GM18520 (cell line): ENCODE data around the gene ITFG2.

Source experiments
- ATAC-seq: cut with Tn5 transposase; IDR thresholded peaks from one replicate; pipeline ENCODE4 v1.9.1; 2021; ENCODE audit not compliant: unreplicated experiment

The ITFG2 gene

GRCh38 chr12:2794736-2795289, 17.7 kb upstream of the ITFG2 start, which contains the start of gene FKBP4:
TSS of gene FKBP4 (plus strand) at chr12:2794970. CDS start at chr12:2795140, 170 bp downstream.
- peak; percentile 64 for ATAC-seq

DNA sequence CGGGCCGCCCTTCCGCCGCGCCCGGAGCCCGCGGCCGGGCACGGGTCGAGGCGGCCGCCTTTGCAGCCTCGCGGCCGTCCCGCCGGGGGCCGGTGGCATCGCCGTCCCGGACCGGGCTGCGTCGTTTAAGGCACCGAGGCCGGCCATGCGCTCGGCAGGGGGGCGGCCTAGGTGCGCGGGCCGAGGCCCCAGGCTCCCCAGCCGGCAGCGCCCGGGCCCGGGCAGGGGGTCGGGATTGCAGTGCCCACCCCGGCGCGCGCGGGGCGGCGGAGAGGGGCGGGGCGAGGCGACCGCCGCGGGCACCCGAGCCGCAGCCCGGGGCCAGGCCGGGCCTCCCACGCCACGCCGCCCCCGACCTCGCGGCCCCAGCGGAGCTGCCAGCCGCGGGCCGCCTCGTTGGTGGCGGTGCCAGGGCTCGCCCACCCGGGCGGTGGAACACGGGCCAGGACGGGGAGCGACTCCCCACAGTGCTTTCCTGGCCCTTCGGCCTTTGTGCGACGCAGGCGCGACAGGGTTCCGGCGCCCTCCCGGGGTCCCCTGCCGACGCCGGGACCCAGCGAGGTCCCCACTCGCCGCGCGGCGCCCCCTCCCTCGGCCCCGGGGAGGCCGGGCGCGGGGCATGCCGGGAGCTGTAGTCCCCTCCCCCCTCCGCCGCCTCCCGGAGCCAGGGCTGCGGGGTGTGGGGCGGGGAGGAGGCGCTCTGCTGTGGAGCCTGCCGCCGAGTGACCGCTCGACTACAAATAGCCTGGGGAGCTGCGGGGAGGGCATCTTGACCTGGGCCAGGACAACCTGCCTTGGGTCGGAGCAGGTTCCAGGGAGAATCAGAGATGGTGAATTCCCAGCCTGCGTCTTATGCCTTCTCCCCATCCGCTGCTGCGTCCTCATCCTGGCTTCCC, 16.9 kb upstream of the ITFG2 start:
- peak; percentile 52 for ATAC-seq

DNA sequence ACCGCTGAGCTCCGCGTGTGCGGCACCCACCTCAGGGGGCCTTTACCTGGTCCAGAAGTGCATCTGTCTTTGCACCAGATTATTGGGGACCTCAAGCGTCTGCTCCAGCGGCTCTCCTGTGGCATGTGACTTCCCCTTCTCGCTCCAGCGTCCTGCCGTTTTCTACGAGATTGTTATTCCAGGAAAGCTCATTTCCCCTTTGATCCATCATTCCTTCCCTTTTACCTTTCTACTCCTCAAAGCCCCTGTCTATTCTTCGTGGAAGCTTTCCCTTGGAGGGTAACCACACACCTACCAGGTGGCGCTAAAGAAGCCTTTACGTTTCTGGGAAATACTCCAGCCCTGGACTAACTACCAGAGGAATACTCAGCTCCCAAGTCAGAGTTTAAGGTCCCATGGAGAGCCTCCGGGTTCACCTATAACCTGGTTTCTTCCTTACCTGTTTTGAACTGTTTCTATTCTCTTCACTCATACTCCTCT, 16.2 kb upstream of the ITFG2 start:
- ATAC-seq, result no peak

GRCh38 chr12:2797721-2798418, 14.6 kb upstream of the ITFG2 start:
- ATAC-seq, result no peak

DNA sequence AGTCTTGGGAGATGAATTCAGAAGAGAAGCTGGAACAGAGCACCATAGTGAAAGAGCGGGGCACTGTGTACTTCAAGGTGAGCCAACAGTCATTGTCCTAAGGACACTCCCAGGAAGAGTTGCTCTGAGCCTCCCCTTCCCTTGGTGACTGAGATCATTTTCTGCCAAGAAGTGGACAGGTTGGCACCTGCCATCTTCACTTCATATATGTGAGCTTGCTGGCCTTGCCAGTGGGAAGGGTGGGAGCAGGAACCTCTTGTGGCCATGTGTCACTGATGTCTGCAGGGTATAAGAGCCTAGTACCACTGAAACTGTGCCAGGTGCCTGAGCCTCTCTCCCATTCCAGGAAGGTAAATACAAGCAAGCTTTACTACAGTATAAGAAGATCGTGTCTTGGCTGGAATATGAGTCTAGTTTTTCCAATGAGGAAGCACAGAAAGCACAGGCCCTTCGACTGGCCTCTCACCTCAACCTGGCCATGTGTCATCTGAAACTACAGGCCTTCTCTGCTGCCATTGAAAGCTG, 12.4 kb upstream of the ITFG2 start:
- no peak for ATAC-seq

DNA sequence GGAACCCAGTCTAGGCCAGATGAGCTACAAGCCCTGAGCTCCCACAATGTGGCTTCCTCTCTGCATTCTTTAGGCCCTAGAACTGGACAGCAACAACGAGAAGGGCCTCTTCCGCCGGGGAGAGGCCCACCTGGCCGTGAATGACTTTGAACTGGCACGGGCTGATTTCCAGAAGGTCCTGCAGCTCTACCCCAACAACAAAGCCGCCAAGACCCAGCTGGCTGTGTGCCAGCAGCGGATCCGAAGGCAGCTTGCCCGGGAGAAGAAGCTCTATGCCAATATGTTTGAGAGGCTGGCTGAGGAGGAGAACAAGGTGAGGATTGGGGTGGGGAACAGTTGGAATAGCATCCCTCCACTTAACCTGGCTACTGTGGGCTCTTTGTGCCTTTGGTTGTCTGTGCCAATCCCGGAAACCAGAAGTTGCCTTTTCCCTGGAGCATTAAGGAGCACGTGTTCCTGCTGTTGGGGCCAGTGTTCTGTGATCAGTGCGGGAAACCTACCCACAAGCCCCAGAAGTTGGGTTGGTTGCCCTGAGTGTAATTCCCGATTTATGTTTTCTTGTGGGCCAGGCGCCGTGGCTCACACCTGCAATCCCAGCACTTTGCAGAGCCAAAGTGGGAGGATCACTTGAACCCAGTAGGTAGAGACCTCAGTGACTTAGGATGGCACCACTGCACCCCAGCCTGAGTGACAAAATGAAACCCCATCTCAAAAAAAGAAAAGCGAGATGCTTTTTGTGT, 11.3 kb upstream of the ITFG2 start:
- no peak for ATAC-seq

DNA sequence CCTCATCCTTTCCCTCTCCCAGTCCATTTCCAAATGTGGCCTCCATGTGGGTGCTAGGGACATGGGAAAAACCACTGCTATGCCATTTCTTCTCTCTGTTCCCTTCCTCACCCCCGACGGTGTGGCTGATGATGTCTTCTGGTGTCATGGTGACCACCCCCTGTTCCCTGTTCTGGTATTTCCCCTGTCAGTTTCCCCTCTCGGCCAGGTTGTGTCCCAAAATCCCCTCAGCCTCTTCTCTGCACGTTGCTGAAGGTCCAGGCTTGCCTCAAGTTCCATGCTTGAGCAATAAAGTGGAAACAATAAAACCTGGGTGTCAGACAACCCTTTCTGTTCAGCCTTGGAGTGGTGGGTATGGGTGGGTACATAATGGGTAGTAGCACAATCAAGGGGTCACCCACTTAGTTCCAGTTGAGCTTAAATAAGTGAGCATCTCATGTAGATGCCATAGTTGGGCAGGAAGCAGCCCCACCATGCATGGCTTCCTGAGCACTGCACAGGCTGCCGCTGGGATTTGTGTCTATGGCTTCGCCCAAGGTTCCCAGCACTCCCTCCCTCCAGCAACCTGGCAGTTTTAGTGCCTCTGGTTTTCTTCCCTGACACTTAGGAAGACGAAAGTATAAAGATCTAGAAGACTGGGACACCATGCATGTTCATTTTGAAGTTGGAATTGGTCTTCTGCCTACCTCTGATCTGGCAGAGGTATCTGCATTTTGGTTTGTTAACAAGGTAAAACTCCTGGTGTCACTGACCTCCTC, 8.7 kb upstream of the ITFG2 start:
- ATAC-seq, result no peak

DNA sequence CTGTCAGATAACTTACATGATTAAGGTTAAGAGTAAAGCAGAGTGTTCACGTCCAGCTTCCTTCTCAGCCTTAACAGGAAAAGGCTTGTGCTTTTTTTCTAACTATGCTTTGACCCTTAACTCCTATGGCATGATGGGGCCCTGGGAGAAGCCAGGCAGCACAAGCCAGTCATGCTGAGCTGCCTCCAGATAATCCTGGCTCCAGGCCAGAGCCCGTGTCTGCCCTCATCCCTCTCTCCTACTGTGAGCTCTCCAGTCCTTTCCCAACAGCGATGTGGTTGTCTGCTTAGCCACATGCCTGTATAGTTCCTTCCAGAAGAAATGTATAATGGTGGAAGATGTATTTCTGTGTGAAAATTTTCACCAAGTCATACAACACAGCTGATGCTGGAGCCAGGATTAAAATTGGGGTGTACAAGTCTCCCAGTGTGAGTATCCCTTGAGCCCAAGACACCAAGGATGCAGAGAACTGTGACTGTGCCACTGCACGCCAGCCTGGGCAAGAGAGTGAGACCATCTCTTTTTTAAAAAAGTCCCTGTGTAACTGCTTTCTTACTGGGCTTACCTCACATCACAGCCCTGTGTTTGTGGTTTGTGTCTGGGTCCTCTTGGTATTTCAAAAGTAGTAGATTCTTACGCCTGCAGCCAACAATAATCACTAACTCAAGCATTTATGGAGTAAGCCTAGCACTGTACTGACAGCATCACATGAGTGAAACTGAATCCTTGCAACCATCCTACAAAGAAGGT, 7.9 kb upstream of the ITFG2 start:
- no peak for ATAC-seq

DNA sequence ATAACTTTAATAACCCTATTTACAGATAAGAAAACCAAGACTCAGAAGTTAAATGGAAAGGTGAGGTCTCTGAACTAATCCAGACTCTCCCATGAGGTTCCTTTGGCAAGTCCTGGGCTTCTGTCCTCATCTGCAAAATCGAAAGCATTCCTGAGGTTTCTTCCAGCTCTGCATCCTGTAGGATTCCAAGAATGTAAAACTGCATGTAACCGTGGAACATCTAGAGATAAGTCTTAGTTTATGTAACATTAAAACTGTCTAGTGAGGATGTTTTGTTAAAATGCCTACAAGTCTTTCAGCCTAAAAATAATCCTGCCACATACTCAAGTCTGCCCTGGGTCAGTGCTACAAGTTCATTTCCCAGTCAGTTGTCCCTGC, 7.3 kb upstream of the ITFG2 start:
- ATAC-seq, result no peak

DNA sequence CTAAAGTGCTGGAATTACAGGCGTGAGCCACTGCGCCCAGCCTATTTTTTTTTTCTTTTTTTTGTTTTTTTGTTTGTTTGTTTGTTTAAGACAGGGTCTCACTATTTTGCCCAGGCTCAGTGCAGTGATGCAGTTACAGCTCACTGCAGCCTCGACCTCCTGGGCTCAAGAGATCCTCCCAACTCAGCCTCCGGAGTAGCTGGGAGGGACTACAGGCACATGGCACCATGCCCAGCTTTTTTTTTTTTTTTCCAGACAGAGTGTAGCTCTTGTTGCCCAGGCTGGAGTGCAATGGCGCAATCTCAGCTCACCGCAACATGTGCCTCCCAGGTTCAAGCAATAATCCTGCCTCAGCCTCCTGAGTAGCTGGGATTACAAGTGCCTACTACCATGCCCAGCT, 5.8 kb upstream of the ITFG2 start:
- no peak for ATAC-seq

DNA sequence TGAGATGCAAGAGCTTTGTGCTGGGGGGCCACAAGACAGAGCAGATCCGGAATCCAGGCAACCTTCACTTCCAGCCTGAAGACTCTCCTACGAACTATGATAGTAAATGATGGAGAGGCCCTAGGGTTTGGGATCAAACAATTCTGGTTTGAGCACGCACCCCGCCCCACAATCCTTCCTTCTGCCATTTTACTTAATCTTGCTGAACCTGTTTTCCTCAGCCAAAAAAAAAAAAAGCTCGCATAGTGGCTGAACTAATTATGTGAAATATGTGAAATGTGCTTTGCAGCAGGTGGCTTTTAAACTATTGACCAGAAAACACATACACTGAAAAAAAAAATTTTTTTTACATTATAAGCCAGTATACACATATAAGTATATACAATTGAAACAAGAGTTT, 667 bp upstream of the ITFG2 start:
- no peak for ATAC-seq

DNA sequence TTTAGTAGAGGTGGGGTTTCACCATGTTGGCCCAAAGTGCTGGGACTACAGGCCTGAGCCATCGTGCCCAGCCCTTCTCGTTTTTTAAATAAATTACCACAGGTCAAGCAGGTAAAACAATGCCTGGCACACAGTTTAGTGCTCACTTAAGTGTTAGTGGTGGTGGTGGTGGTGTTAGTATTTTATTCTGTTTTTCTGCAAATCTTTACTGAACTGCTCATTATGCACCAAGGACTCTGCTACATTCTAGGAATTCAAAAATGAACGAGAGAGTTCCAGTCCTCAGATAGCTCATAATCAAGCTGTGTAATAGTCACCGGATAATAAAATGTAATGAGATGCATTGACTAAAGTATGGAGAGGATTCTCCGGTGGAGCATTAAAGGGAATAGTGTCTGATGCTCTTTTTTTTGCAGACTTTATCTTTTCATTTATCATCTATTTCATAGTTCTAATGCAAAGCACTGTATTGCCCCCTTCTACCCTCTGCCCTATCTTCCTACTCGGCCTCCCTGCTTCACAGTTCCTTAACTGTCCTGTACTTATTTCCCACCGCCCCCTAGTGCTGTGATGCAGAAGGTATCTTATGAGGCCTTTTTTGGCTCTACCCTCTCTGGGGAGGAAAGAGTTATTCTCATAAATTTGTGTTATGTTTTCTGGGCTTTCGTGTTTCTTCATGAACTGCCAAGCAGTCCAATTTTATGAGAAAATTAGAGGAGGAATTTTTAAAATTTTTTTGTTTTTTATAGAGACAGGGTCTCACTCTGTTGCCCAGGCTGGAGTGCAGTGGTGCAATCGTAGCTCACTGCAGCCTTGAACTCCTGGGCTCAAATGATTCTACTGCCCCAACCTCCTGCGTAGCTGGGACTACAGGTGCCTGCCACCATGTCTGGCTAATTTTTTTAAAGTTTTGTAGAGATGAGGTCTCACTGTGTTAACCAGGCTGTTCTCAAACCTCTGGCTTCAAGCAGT, 1.0 kb downstream of the ITFG2 start:
- ATAC-seq, result no peak

GRCh38 chr12:2819810-2820209, 7.3 kb downstream of the ITFG2 start:
- no peak for ATAC-seq

GRCh38 chr12:2820432-2820831, 8.0 kb downstream of the ITFG2 start:
- ATAC-seq, result no peak

DNA sequence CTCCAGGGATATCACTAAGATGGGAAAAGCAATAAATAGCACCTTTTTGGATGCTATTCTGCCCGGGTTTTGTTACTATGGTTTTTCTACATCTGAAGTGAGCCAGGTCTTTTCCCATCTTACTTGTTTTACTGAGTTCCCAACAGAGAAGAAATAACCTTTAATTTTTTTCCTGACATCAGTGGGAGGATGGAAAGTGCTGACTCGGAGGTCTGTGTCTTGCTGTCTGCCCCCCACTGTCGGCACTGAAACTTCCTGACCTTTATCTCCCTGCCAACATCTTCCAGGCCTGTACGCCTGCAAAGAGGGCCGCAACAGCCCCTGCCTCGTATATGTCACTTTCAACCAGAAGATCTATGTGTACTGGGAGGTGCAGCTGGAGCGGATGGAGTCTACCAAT, 11.0 kb downstream of the ITFG2 start:
- no peak for ATAC-seq

GRCh38 chr12:2824541-2824940, 12.1 kb downstream of the ITFG2 start:
- no peak for ATAC-seq

DNA sequence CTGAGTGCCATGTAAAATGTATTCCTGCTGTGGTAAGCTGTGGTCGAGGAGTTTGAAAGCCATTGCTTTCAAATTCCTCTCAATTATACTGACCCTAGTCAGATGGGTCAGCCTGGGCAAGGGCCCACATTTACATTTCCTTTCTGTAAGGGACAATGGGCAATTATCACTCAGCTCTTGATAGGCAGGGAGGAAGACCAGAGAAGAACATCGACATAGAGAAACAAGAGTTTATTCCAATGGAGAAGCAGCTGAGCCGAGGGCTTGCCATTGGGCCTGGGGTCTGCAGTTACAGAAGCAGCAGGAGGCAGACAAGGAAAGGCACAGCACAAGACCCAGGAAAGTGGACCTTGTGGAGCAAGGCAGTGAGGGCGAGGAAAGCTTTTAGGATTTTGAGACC, 12.7 kb downstream of the ITFG2 start:
- ATAC-seq, result no peak

- no peak for ATAC-seq
Measured at GRCh38 chr12:2826036-2826435, 13.6 kb downstream of the ITFG2 start.
